NCI-H524 treated with DMSO at 0.1 percent for 48 hours (cell line): ENCODE measurements around the gene SCAANT1.

Experiments
- DNase-seq: peaks from one replicate; lab custom pipeline; 2025; lab: John Stamatoyannopoulos, UW

Gene SCAANT1

GRCh38 chr3:63911873-63912767 is at the start of gene SCAANT1:
Gene SCAANT1 (minus strand): TSS chr3:63912383.
- no peak for DNase-seq

DNA sequence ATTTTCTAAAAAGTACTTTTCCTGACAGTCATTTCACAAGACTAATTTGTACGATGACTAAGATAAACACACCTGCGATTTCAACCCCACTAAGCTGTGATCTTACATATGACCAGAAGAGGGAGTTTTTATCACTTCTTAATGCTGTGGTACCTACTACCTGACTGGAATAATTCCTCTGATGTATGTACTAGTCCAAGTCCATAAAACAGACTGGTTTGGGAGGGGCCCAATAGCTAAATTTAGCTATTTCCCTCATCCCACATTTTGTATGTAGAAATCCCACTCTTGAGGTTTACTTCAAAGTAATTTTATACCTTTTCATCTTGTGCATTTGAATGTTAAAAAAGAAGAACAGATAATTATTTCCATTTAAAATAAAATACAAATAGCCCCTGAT is 49.7 kb upstream of the SCAANT1 start:
- no peak for DNase-seq

GRCh38 chr3:63960048-63960711 is 48.0 kb upstream of the SCAANT1 start:
- no peak for DNase-seq

DNA sequence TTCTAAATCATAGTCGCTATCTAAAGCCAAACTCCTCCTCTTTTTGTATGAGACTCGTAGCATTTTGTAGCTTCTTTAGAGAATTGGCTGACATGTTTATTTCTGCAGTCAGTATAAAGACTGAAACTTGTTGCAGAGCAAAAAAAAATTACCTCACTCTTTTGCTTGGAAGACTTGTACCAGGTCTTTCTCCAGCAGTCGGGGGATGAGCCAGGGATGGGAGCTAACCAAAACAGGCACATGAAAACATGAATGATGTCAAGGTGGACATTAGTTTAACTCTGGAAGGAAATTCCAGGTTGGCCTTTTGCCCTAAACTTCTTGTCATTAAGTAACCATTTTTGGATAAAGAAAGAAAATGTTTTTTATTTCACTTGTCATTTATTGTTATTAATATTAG is 47.0 kb upstream of the SCAANT1 start:
- DNase-seq: no peak

DNA sequence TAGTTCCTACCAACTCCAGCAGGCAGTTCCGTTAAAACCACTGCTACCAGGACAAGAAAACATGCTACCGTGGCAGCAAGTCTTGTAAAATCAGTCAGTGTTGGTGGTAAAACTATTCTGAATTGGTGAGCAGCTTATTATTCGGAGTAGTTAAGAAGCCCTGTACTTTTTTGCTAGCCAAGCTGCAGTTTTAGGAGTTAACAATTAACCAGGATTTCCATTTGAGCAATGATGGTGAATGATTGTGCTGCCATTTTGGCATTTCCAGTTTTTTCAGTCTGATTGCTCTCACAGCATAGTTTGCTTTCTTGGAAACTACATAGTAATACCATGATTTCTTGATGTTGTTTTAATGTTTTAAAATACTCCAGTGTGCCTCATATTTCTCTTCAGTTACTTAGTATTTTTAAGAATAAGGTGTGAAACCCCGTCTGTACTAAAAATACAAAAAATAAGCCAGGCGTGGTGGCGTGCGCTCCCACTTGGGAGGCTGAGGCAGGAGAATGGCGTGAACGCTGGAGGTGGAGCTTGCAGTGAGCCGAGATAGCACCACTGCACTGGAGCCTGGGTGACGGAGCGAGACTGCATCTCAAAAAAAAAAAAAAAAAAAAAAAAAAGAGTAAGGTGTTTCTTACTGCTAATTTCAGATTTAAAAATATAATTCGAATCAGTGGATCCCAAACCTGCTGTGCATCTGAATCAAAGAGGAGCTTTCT is 43.8 kb upstream of the SCAANT1 start:
- DNase-seq: no peak

DNA sequence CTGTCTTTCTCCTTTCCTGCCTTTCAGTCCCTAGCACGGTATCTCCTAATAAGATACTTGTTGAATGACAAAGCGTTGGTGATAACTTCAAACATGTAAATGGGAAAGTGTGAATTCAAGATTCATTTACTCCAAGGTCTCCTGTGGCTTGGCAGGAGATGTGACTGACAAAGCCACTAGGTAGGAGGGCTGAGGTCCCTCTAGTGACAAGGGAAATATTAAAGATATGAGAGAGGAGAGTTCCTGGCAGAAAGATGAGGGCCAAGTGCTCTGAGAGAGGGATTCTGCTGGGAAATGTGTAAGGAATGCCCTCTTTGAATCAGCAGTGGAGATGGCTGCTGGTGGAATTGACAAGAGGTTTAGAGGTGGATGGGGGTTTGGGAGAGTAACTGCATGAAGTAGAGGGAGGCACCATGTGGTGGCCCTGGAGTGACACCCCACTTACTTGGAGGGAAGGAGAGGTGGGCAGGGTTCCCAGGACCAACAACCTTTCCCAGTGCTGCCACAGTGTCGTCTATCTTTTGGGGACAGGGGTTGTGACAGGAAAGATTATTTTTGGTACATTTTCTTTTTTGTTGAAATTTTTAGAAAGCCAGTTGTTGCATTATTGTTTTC is 43.0 kb upstream of the SCAANT1 start:
- DNase-seq: no peak

- no peak for DNase-seq
Measured at GRCh38 chr3:63954182-63954581, 42.0 kb upstream of the SCAANT1 start.

- no peak for DNase-seq
Measured at GRCh38 chr3:63952248-63952594, 40.0 kb upstream of the SCAANT1 start.

GRCh38 chr3:63951492-63952247 is 39.5 kb upstream of the SCAANT1 start:
- no peak for DNase-seq

DNA sequence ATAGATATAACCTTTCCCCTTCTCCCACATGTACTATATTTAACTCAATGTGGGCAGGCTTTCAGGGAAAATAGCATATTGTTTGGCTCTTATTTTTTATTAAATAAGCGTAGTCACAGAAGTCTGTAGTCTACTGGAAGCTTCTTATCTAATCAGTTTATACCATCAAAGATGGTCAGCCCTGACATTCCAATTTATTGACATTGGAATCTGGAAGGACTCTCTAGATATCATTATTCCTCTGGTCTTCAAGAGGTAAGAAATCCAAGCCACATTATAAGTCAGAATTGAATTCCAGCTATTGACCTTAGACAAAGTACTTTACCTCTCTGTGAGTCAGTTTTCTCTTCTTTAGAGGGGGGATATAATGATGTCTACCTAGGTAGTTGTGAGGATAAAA is 38.5 kb upstream of the SCAANT1 start:
- no peak for DNase-seq

GRCh38 chr3:63949005-63949404 is 36.8 kb upstream of the SCAANT1 start:
- DNase-seq: no peak

GRCh38 chr3:63947594-63947993 is 35.4 kb upstream of the SCAANT1 start:
- no peak for DNase-seq

DNA sequence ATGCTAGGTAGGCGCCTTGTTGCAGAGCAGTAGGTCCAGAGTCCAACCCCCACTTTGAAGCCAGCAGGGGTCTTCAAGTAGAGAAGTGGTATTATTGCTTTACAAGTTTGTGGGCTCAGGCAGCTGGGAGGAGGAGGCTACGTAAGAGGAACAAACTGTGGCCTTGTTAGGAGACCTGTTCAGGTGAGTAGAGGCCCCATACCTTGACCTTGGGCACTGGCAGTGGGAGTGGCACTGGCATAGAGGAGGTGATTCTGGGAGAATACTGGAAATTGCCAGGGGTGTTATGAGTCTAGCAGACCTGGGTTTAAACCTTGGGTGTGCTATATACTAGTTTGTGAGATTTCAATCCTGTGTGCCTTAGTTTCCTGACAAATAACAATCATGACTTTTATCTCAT is 34.6 kb upstream of the SCAANT1 start:
- DNase-seq: no peak

DNA sequence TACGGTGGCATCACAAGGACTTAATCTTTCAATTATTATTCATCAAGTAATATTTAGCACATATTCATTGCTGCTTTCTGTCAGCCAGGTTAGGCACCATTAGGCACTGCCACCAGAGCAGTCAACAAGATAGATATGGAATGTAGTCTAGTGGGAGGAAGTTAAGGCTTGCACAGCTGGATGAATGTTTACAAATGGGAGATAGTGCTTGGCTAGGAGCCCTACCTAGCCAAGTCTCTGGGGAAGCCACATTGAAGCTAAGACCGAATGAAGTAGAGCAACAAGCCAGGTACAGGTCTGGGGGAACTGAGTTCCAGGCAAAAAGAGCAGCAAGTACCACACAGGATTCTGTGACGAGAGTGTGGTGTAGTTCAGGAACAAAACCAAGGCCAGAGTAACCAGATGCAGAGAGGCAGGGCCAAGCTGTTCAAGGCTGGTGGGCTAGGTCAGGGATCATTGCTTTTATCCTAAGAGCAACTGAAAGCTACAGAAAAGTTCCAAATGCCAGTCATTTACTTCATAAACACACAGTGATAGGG is 33.4 kb upstream of the SCAANT1 start:
- DNase-seq: no peak

DNA sequence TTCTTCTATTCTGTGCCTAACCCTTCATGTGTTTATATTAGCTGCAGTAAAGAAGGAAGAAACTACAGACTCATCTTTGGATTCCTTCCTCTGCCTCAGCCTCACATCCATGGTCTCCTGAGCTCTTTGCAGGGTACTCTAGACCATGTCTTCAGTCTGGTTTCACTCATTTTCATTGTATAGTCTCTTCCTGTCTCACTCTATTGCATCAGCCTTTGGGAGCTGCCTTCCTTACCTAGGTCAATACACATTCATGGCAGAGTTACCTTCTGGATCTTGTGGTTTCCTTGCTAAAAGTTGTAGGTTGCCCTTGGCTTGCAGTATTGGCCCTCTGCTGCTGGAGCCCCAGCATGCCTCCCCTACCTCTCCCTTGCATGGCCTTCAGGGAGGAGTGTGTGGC is 31.5 kb upstream of the SCAANT1 start:
- DNase-seq: no peak

- no peak for DNase-seq
Measured at GRCh38 chr3:63942528-63942927, 30.3 kb upstream of the SCAANT1 start.

- DNase-seq: no peak
Measured at GRCh38 chr3:63940389-63940757, 28.2 kb upstream of the SCAANT1 start.

DNA sequence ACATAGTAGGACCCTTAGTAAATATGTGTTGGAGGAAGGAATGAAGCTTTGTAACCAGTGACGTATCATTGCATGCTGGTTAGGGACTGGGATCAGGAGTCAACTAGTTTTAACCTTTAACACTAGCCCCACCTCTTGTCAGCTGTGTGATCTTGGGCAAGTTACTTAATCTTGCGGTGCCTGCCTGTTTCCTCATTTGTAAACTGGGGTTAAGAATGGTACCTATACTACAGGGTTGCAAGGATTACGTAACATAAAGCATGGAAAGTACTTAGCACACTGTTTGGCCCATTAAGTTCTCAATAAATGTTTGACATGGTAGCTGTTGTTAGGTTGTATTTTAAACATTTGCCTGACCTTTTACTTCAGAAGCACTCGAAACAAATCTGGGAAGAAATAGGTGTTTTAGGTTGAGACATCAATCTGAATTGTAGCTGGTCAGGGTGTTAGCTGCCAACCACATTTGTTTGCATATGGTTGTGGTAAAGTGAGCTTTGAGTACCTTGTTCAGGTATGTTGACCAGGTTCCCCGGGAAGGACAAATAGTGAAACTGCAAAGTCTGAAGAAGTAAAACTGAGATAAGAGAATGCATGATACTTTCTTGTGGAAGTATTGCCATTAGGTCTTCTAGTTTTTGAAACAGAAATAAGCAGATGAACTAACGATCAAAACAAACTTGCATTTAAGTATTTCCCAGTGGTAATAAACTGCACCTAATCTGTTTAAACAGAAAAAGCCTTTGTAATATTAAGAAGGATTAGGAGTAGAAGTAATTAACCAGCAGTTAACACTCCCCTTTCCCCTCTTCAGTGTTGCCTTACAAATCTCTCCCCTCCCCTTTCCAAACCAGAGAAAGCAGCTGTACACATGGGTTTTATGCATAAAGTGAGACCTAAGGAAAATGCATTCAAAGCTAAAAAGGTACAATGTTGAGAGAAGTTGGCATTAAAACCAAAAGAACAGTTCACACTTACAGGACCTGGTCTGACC is 25.8 kb upstream of the SCAANT1 start:
- peak; percentile 47 for DNase-seq

DNA sequence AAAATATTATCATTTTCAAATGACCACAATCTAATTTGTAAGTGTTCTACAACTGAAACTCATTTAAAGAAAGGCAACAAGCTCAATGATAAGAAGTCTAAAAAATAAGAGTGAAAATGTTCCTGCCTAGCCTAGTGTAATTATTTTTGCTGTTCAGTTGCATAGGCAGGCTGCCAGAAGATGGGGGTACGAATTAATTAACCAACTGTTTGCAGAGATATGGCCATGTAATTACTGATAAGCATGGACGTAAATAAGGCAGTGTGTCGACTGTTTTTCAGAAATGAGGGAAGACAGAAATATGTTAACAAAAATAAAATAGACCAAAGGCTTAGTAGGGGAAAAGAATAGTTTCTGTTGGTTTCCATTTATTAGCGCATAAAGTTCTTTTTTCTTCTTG is 24.7 kb upstream of the SCAANT1 start:
- no peak for DNase-seq
